GM19397 (cell line): ENCODE data around the gene MAPKAPK3.
"Not testable (repeated sequence)": the region's sequence is repeated elsewhere in the genome, so short reads cannot be mapped to it uniquely, and the experiment has no call there.

ENCODE experiments used
- ATAC-seq: cut with Tn5 transposase; IDR thresholded peaks from one replicate; pipeline ENCODE4 v1.9.1; 2021; ENCODE audit warnings: mild to moderate bottlenecking, moderate library complexity; ENCODE audit not compliant: unreplicated experiment

The MAPKAPK3 gene

GRCh38 chr3:50655009-50655830, 38.3 kb downstream of the MAPKAPK3 start:
- no peak for ATAC-seq

- ATAC-seq = no peak
These were observed 39.7 kb downstream of the MAPKAPK3 start for GRCh38 chr3:50656417-50657195.

GRCh38 chr3:50657407-50657806, 40.5 kb downstream of the MAPKAPK3 start:
- no peak for ATAC-seq

- ATAC-seq = no peak
These were observed 40.9 kb downstream of the MAPKAPK3 start for GRCh38 chr3:50657816-50658215.

- ATAC-seq = no peak
These were observed 41.5 kb downstream of the MAPKAPK3 start for GRCh38 chr3:50658416-50658815.

GRCh38 chr3:50658831-50659230, 41.9 kb downstream of the MAPKAPK3 start:
- no peak for ATAC-seq

GRCh38 chr3:50660386-50660785, 43.4 kb downstream of the MAPKAPK3 start:
- ATAC-seq = no peak

GRCh38 chr3:50661321-50661837, 44.4 kb downstream of the MAPKAPK3 start:
- ATAC-seq = no peak

GRCh38 chr3:50662408-50662807, 45.5 kb downstream of the MAPKAPK3 start:
- ATAC-seq = no peak

GRCh38 chr3:50665081-50665840, 48.3 kb downstream of the MAPKAPK3 start:
- ATAC-seq = no peak

- ATAC-seq = not testable (repeated sequence)
These were observed 48.8 kb downstream of the MAPKAPK3 start for GRCh38 chr3:50665841-50666115.

- ATAC-seq = no peak
These were observed 49.9 kb downstream of the MAPKAPK3 start for GRCh38 chr3:50666837-50667236.

- no peak for ATAC-seq
These were observed 54.4 kb downstream of the MAPKAPK3 start for GRCh38 chr3:50671331-50671730.

GRCh38 chr3:50672656-50673055, 55.7 kb downstream of the MAPKAPK3 start:
- no peak for ATAC-seq

GRCh38 chr3:50673931-50674330, 57.0 kb downstream of the MAPKAPK3 start:
- ATAC-seq = no peak

- ATAC-seq = peak; percentile 68
These were observed 57.6 kb downstream of the MAPKAPK3 start, which contains the start of gene DOCK3 for GRCh38 chr3:50674349-50675178. DOCK3 (plus strand) TSS chr3:50674927; CDS start chr3:50675264, 337 bp downstream.

- peak; percentile 50 for ATAC-seq
These were observed 58.5 kb downstream of the MAPKAPK3 start for GRCh38 chr3:50675179-50676030.

GRCh38 chr3:50676031-50676705, 59.2 kb downstream of the MAPKAPK3 start:
- no peak for ATAC-seq
